ENCODE results near the gene GLCE.

DNA sequence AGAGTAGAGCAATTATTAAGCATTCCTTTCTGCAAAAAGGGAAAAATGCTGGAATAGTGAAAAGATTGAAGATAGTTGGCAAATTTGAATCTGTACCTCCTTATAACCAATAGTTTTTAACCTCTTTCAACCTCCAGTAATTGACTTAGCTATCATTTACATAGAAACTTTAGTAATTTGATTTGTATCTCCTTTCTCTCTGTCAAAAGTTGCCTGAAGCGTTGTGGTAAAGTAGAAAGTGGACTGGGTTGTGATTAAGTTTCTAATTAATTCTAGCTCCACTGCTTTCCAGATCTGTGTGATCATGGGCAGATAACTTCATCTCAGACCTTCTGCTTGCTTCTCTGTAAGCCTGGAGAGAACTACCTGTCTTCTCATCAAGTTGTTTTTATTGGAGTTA, 24.8 kb downstream of the GLCE start:
- TF ChIP-seq, protein P1, sequence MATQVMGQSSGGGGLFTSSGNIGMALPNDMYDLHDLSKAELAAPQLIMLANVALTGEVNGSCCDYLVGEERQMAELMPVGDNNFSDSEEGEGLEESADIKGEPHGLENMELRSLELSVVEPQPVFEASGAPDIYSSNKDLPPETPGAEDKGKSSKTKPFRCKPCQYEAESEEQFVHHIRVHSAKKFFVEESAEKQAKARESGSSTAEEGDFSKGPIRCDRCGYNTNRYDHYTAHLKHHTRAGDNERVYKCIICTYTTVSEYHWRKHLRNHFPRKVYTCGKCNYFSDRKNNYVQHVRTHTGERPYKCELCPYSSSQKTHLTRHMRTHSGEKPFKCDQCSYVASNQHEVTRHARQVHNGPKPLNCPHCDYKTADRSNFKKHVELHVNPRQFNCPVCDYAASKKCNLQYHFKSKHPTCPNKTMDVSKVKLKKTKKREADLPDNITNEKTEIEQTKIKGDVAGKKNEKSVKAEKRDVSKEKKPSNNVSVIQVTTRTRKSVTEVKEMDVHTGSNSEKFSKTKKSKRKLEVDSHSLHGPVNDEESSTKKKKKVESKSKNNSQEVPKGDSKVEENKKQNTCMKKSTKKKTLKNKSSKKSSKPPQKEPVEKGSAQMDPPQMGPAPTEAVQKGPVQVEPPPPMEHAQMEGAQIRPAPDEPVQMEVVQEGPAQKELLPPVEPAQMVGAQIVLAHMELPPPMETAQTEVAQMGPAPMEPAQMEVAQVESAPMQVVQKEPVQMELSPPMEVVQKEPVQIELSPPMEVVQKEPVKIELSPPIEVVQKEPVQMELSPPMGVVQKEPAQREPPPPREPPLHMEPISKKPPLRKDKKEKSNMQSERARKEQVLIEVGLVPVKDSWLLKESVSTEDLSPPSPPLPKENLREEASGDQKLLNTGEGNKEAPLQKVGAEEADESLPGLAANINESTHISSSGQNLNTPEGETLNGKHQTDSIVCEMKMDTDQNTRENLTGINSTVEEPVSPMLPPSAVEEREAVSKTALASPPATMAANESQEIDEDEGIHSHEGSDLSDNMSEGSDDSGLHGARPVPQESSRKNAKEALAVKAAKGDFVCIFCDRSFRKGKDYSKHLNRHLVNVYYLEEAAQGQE (IDR thresholded peaks at IDR 0.05; ENCODE audit: insufficient read depth in 1 of 2, low read depth in 2 of 2, low read length in 1 of 2): no peak
- TF ChIP-seq, protein P2, sequence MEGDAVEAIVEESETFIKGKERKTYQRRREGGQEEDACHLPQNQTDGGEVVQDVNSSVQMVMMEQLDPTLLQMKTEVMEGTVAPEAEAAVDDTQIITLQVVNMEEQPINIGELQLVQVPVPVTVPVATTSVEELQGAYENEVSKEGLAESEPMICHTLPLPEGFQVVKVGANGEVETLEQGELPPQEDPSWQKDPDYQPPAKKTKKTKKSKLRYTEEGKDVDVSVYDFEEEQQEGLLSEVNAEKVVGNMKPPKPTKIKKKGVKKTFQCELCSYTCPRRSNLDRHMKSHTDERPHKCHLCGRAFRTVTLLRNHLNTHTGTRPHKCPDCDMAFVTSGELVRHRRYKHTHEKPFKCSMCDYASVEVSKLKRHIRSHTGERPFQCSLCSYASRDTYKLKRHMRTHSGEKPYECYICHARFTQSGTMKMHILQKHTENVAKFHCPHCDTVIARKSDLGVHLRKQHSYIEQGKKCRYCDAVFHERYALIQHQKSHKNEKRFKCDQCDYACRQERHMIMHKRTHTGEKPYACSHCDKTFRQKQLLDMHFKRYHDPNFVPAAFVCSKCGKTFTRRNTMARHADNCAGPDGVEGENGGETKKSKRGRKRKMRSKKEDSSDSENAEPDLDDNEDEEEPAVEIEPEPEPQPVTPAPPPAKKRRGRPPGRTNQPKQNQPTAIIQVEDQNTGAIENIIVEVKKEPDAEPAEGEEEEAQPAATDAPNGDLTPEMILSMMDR (IDR thresholded peaks at IDR 0.05): no peak
- TF ChIP-seq POLR2AphosphoS5 (IDR thresholded peaks at IDR 0.05; ENCODE audit: low read depth, low read length) (no peak), TCF7L2 (IDR thresholded peaks at IDR 0.05; ENCODE audit: low read depth, low read length) (no peak)
